GM19099 (cell line): Measurements from ENCODE around the gene GLRA3.

ENCODE experiments used
- POLR2A ChIP-seq: IDR thresholded peaks from 3 replicates; pipeline ENCODE4 v1.6.1; 2011; ENCODE audit warnings: low read depth; ENCODE audit not compliant: insufficient read length; ENCODE audit errors: extremely low read depth

The GLRA3 gene

DNA sequence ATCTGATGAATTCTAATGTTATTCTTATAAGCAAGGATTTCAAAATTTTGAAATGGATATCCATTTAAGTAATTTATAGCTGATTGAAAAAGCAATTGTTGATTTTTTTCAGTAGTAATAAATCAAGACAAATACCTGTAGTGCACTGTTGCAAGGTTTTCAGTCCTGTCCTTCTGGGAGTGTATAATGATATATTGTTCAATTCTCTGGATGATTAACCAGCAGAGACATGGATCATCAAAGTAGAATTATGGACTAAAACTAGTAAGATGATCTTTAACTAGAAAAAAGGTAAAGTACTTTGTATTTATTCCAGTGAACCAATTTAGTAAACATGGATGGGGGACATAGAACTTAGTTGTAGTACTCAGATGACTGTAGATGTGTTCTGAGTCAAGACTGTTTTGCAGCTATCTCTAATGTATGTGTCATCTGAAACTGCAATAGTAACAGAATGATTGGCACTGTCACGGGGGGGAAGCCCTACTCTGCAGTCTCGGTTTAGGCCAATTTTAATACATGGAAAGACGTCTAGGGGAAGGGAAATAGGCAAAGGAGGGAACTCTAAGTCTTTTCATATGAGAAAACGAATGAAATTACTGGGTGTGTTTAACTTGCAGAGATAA is 121.9 kb downstream of the GLRA3 start:
- no peak for TF ChIP-seq POLR2A

DNA sequence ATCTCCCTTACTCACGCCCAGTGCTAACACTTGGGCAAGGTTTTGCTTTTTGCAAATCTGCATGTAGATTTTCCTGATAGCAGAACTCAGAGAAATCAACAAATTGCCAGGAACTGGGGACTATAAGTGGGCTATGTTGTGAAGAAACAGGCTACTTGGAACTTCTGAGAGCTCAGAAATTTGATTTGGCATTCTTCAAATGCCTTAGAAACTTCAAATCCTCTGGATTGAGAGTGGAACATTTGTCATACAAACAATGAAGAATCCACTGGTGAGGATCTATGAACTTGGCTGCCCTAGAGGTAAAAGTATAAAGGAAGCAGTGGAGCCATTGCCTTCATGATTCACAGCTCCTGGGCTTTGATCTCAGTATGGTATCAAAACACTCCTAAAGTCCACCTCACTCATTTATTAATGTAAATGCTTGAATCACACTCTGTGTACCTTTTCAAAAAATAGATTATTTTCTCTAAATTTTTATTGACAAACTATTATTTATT is 126.0 kb downstream of the GLRA3 start:
- TF ChIP-seq POLR2A: no peak

DNA sequence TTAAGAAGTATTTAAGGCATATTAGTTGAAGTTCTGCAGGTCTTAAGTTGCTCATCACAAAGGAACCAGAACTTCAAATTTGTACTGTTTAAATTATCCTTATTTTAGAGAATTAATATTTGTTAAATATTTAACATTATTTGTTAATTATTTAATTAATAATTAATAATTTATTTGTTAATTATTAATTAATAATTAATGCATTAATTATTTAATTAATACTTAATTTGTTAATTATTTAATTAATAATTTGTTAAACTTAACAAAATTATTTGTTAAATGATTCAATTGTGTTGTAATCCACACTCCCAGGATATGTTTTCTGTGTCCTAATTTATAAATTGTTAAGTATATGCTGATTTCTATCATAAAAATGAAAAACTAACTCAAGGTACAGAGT is 129.4 kb downstream of the GLRA3 start:
- no peak for TF ChIP-seq POLR2A

DNA sequence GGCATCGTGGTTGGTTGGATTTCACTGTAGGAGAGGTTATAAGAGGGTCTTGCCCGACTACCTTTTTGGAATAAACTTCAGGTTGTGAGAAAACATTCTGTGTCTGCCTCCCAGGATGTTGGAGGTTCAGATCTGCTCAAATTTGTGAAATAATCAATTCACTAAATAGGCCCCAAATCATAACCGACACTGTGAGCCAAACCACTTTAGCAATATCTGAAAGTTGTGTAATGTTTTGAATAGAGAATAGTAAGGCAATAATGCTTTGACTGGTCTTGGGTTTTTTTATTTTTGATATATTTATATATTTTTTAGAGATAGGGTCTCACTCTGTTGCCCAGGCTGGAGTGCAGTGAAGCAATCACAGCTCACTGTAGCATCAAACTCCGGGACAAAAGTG is 131.2 kb downstream of the GLRA3 start:
- TF ChIP-seq POLR2A: no peak

DNA sequence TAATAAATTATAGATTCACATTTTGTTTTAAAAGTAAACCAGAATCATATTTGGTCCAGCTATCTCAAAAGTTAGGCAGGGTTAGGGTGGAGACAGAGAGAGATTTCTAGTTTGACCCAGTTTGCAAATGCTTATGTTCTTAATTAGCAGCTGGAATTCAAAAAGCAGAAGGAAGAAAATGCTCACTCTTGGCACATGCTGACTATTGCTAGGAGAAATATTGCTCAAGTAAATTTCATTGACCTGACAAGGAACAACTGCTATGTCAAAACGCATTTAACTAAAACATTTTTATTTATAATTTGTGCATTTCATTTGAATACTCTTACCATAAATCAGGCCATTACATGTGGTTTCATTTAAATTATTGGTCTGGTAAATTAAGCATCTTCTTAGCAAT is 131.8 kb downstream of the GLRA3 start:
- TF ChIP-seq POLR2A: no peak

DNA sequence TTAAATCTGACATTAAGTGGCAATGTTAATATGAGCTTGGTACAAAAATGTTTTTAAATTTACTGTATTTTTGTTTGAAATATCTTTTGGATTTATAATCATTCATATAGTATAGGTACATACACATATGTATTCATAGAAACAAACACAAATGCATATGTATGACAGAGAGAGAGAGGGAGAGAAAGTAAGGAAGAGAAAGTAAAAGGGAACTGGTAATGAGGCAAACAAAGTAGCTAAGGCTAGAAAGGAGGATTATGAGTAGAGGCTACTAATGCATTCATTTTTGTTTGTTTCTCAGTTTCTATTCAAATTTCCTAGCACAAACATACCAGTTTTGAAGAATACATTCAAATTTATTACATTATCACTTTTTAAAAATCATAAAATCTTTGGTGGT is 132.4 kb downstream of the GLRA3 start:
- TF ChIP-seq POLR2A: no peak

DNA sequence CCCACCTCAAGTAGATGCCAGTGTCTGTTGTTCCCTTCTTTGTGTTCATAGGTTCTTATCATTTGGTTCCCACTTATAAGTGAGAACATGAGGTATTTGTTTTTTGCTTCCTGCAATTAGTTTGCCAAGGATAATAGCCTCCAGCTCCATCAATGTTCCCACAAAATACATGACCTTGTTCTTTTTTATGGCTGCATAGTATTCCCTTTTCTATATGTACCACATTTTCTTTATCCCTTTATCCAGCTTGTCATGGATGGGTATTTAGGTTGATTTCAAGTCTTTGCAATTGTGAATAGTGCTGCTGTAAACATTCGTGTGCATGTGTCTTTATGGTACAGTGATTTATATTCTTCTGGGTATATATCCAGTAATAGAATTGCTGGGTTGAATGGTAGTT is 138.4 kb downstream of the GLRA3 start:
- no peak for TF ChIP-seq POLR2A

DNA sequence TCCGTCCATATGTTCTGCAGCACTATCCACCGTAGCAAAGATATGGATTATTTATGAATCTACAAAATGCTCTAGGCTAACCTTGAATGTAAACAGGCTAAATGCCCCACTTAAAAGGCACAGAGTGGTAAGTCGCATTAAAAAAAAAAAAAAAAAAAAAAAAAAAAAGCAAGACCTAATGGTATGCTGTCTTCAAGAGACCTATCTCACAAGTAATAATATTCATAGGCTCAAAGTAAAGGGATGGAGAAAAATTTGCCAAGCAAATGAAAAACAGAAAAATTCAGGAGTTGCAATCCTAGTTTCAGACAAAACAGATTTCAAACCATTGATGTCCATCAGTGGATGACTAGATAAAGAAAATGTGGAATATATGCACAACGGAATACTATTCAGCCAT is 139.4 kb downstream of the GLRA3 start:
- no peak for TF ChIP-seq POLR2A

DNA sequence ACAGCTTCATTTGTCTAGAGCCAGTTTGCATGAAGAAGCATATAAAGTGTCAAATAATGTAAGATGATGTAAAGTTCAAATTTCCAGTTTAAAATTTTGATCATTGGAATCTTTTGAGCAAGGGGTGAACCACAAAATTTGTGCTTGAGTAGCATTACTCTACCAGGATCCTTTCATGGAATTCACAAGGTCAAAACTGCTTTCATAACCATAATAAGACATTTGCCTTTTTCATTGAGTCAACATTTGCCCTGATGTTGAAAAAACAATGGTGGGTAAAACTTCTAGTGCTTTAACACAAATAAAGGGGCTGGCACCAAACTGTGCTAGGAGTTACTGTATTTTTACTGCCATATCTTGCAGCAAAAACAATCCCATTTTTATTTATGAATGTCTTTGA is 142.2 kb downstream of the GLRA3 start:
- no peak for TF ChIP-seq POLR2A

DNA sequence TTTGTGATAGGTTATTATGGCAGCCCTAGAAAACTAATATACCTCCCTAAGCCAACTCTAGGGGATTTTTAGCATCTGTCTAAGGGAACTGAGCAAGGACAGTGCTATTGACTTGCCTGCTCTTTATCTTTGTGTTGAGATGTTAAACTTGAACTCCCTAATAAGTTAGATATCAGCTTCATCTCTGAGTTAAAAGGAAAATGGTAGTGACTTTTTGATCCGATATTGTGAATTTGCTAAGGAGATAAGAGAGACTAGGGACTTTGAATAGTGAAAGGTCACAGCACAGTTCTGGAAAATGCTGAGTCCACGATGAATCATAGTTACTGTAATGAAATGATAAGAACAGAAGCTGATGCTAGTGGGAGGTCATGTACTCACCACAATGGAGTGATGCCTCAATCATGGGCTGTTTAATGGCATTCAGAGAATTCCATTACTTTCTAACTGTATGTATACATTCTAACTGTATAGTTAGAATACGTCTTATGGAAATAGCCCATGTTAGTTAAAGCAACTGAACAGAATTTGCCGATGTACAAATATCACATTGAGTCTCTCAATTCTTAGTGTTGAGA is 147.2 kb downstream of the GLRA3 start:
- no peak for TF ChIP-seq POLR2A

DNA sequence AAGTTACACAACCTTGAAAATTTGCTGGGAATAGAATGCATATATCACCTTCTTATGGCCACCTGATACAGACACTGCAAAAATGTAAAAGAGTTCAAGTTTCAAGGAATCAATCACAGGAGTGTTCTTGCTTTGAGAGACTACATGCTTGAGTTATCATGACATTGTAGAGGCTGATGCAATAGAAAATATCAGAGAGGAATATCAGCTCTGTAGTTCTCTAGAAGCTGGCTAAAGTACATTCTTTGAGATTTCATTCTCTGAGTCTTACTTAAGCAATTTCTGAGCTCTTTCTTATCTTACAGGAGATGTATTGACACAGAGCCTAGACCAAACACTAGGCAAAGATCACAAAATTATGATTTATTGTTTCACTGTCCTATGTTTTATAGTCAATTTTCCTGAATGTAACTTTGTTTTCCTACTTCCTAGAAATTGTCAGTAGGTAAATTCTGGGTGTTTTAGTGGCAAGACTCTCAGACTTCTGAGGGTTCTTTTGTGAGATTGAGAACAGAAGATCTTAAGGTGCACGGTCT is 154.7 kb downstream of the GLRA3 start:
- no peak for TF ChIP-seq POLR2A

DNA sequence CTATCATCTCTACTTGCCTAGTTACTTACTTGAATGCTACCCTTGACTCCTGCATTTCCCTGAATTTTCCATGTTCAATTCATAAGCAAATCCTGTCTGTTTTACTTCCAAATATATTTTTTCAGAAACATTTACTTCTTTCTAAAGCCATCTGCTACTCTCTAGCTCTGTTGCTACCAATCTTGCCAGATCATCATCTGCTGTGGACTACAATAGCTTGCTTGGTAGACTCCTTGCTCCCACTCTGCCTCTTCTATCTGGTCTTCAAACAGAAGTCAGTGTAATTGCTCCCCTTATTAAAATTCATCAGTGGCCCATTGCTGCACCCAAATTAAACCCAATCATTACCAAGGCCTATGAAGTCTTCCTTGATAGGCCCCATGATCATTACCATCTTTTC is 155.2 kb downstream of the GLRA3 start:
- no peak for TF ChIP-seq POLR2A

DNA sequence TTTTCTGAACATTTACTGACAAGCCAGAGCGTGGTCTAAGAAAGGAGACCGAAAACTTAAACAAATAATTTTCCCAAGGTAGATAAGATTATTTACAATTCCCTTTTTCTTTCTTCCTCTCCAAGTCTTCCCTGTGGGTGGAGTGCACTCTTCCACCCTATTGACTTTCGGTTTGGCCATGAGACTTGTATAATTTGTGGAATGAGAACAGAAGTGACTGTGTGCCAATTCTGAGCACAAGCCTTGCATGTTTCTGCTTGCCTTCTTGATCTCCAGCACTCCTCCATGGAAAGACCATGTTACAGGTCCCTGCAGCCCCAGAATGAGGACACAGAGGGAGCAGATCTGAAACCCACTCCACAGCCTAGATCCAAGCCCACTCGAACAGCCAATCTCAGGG is 156.8 kb downstream of the GLRA3 start:
- TF ChIP-seq POLR2A: no peak

DNA sequence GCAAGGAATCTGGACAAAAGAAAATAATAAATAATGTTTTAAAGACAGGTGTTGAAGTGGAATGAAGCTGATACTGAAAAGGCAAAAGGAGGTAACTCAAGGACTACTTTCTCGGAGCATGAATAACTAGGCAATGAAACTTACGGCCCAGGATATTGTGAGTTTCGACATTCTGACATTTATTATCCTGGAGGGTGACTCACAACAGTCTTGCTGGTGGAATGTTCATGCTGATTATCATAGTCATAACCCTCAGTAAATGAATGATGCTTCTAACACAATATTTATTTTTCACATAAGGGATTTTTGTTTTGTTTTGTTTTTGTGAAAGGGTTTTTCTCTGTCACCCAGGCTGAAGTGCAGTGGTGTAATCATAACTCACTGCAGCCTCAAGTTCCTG is 159.8 kb downstream of the GLRA3 start:
- no peak for TF ChIP-seq POLR2A

DNA sequence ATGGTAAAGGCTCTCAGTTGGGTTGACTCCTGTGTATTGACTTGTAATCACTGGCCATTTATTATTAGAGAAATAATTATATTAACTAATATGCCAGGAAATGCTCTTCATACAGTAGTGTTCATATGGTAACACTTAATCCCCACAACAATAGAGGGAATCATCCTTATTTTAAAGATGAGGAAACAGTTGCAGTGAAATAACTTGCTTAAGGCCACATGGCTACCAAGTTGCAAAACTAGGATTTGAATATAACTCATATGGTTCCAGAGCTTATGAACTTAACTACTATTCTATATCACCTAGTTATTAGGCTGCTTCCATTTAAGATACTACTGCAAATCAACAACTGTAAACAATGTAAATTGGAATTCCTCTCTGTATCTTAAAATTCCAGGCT is 163.2 kb downstream of the GLRA3 start:
- no peak for TF ChIP-seq POLR2A

DNA sequence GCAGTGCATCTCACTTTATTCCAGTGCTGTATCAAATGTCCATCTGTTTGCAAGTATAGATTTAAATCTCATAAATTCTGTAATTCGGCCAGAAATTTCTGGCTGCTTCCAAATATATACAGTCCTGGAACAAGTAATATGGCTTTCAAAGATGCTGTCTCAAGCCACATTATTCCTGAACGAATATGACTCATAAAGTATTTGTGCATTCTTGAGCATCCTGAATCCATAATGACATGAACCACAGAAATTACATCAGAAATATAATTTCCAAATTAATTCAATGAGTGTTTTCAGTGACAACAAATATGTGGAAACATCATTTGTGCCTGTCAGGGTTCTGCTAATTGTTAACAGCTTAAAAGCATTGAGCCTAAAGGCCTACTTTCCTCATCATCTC is 165.8 kb downstream of the GLRA3 start:
- no peak for TF ChIP-seq POLR2A

DNA sequence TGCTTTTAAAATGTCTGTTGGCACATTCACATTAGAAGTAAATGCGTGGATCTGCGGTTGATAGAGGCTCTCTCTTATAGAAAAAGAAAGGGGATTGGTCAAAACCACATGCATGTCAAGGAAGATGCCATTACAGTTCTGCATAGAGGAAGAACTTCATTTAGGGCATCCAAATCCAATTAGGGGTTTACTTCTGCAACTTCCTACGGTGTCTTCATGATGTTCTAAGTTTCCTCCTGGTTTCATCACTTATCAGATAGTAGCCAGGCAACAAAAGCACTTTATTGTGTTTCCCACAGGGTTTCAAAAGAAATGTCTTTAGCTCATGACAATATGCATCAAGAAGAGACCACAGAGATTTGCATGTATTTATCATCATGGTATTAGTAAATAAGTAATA is 170.8 kb downstream of the GLRA3 start:
- TF ChIP-seq POLR2A: no peak

DNA sequence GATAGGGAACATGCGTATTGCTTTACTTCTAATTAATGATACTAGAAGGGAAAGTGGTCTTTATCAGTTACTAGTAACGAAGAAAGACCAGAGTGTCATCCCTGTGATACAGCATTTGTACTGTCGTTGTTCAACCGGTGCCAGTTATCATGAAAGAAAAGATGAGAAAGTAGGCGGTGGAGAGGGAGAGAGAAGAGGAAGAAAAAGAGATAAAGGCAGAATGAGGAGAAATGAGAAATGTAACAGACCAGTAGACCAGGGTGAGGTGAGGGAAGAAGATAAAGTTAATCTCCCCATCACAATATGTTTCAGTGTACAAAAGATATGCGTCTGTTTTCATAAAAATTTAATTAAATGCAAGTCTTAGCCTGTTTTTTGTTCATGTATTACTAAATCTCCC is 171.6 kb downstream of the GLRA3 start:
- no peak for TF ChIP-seq POLR2A

DNA sequence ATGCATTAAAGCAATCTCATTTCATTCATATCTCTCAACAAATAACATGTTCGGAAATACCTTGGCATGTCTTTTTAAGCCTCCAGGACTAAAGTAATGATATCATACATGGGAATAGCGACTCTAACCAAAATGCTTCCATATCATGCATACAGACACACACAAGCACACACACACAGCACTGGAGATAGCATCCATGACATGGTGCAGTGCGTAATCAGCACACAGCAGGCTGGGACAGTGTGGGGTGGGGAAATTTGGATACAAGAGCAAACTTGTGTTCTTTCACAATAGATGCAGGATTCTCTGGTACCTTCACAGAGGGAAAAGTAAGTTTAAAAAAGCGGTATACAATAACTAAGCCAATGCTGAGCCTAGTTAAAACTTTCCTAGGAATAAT is 174.4 kb downstream of the GLRA3 start:
- TF ChIP-seq POLR2A: no peak
